Parathyroid adenoma (tissue), 2 donors: ENCODE results near the gene PVALEF.

Experiments used
- H2AFZ ChIP-seq: fragments of 300-600 bp; sonication (generic); one replicate; pipeline ENCODE4 v1.7.0; 2017; ENCODE audit warnings: antibody characterized with exemption, mild to moderate bottlenecking
- H3K27ac ChIP-seq: fragments of 300-600 bp; sonication (generic); one replicate; pipeline ENCODE4 v1.7.0; 2017
- H3K27me3 ChIP-seq: fragments of 300-600 bp; sonication (generic); one replicate; pipeline ENCODE4 v1.7.0; 2017; ENCODE audit warnings: low read length; ENCODE audit not compliant: control insufficient read depth, insufficient read depth
- H3K36me3 ChIP-seq: fragments of 300-600 bp; sonication (generic); one replicate; pipeline ENCODE4 v1.7.0; 2017; ENCODE audit warnings: low read length; ENCODE audit not compliant: control insufficient read depth, insufficient read depth
- H3K4me1 ChIP-seq: fragments of 300-600 bp; sonication (generic); one replicate; pipeline ENCODE4 v1.7.0; 2017; ENCODE audit warnings: control low read depth
- H3K4me2 ChIP-seq: fragments of 300-600 bp; sonication (generic); one replicate; pipeline ENCODE4 v1.7.0; 2017; ENCODE audit warnings: low read length
- H3K4me3 ChIP-seq: fragments of 300-600 bp; sonication (generic); one replicate; pipeline ENCODE4 v1.7.0; 2017; ENCODE audit warnings: low read depth, low read length
- H3K79me2 ChIP-seq: fragments of 300-600 bp; sonication (generic); one replicate; pipeline ENCODE4 v1.7.0; 2017; ENCODE audit warnings: control low read depth
- H3K9ac ChIP-seq: fragments of 300-600 bp; sonication (generic); one replicate; pipeline ENCODE4 v1.7.0; 2017; ENCODE audit warnings: mild to moderate bottlenecking
- H3K9me3 ChIP-seq: fragments of 300-600 bp; sonication (generic); one replicate; pipeline ENCODE4 v1.7.0; 2017; ENCODE audit warnings: low read length; ENCODE audit not compliant: control insufficient read depth
- TF ChIP-seq, protein P1 (sequence below): fragments of 300-600 bp; sonication (generic); IDR thresholded peaks from one replicate; pipeline ENCODE4 v1.7.0; 2017; ENCODE audit warnings: antibody characterized with exemption, mild to moderate bottlenecking
- donor health status: primary hyperparathyroidism.

The PVALEF gene

DNA sequence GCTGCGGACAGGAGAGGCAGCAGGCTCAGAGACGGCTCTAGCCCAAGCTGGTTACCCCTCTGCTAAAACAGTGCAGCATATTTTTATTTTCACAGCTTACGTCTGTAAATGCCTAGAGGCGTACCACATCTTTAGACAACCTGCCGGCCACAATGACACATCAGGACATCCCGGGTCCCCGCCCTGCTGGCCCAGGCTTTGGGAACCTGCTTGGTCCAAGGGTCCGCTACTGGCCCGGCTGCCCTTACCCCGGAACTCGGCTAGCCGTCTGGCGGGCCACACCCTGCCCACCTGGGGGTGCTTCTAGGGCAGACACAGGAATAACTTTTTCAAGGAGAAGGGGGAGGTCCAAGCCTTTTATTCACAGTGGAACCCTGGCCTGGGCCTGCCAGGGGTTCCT lies 53.2 kb downstream of the PVALEF start:
- H3K4me1 ChIP-seq, result peaks cover 4% of the 10 kb centered on the region
- H3K4me2 ChIP-seq, result no peak overlapping the region
- H3K36me3 ChIP-seq, result no peaks in the 10 kb centered on the region
- no peaks in the 10 kb centered on the region for H3K9me3 ChIP-seq
- no peaks in the 10 kb centered on the region for H3K27me3 ChIP-seq
- H2AFZ ChIP-seq, result no peak overlapping the region
- no peak overlapping the region for H3K9ac ChIP-seq
- TF ChIP-seq, protein P1, sequence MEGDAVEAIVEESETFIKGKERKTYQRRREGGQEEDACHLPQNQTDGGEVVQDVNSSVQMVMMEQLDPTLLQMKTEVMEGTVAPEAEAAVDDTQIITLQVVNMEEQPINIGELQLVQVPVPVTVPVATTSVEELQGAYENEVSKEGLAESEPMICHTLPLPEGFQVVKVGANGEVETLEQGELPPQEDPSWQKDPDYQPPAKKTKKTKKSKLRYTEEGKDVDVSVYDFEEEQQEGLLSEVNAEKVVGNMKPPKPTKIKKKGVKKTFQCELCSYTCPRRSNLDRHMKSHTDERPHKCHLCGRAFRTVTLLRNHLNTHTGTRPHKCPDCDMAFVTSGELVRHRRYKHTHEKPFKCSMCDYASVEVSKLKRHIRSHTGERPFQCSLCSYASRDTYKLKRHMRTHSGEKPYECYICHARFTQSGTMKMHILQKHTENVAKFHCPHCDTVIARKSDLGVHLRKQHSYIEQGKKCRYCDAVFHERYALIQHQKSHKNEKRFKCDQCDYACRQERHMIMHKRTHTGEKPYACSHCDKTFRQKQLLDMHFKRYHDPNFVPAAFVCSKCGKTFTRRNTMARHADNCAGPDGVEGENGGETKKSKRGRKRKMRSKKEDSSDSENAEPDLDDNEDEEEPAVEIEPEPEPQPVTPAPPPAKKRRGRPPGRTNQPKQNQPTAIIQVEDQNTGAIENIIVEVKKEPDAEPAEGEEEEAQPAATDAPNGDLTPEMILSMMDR, result no peak
- peaks cover 11% of the 10 kb centered on the region for H3K79me2 ChIP-seq
- H3K27ac ChIP-seq, result no peak overlapping the region
- H3K4me3 ChIP-seq, result no peak overlapping the region

DNA sequence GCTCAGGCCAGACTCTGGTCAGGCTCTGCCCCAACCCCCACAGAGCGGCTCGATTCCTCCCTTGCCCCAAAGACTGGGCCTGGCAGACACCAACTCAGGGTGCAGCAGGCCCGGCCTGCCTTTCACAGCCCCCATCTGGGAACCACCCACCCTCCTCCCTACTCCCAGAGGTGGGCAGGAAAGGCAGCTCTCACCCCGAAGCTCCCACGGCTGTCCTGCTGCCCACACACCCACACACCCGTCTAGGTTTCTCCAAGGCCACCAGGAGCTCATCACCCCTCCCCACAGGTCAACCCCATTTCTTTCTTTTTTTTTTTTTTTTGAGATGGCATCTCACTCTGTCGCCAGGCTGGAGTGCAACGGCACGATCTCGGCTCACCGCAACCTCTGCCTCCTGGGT lies 53.7 kb downstream of the PVALEF start:
- Histone ChIP-seq H3K79me2 (peaks cover 11% of the 10 kb centered on the region), H3K4me2 (no peak overlapping the region), H3K27me3 (no peaks in the 10 kb centered on the region), H3K36me3 (no peaks in the 10 kb centered on the region), H3K27ac (no peak overlapping the region), H2AFZ (no peak overlapping the region), H3K9me3 (no peaks in the 10 kb centered on the region), H3K4me3 (no peak overlapping the region), H3K4me1 (peaks cover 4% of the 10 kb centered on the region), H3K9ac (no peak overlapping the region)
- TF ChIP-seq, protein P1, result no peak

DNA sequence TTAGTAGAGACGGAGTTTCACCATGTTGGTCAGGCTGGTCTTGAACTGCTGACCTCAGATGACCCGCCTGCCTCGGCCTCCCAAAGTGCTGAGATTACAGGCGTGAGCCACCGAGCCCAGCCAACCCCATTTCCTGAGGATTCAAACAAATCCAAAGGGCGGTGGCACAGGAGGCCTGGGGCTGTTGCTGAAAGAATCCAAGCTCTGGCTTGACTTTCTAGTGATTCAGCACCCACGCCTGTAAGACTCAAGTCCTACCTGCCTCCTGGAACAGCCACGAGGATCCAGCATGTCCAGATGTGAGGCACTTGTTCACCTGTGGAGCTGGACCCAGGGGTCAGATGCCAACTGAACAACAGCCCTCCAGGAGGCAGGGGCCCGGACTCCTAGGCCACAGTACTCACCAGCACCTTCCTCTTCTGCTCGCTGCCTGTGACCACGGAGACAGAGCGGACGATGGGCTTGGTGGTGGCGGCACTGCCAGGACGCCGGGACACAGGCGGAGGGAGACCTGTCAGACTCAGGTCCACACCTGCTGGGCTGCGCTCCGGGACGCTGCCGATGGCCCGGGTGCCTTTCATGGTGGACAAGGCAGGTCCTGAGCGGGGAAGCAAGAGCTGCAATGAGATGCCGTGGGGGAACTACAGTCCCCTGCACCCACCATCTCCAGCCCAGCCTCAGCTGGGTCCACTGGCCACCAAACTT lies 54.3 kb downstream of the PVALEF start:
- H3K9me3 ChIP-seq, result no peaks in the 10 kb centered on the region
- H3K4me1 ChIP-seq, result peaks cover 4% of the 10 kb centered on the region
- H3K4me2 ChIP-seq, result no peak overlapping the region
- H3K79me2 ChIP-seq, result peaks cover 11% of the 10 kb centered on the region
- TF ChIP-seq, protein P1, result no peak
- no peaks in the 10 kb centered on the region for H3K27me3 ChIP-seq
- H3K27ac ChIP-seq, result no peak overlapping the region
- no peaks in the 10 kb centered on the region for H3K36me3 ChIP-seq
- no peak overlapping the region for H2AFZ ChIP-seq
- H3K9ac ChIP-seq, result no peak overlapping the region
- H3K4me3 ChIP-seq, result no peak overlapping the region

DNA sequence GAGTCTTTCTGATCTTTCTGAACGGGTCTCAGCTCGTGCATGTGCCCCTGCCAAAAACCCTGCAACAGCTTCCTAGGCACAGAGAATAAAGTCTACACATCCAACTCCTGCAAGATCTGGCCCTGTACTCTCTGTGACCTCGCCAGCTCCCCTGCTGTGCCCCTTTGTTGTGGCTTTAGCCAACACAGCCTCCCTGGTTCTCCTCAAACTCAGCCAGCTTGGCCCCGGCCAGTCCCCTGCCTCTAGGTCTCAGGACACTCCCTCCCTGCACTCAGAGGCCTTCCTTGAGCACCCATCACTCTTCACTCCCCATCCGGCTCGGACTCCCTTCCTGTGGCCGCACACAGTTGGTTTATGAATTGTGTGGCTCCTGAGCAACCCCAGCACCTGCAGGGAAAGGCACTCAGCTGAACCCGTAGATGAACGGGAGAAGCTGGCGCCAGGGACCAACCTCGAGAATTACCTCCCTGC lies 56.1 kb downstream of the PVALEF start:
- peak overlapping the region; percentile 80 for H2AFZ ChIP-seq
- peak overlapping the region; percentile 80 for H3K4me3 ChIP-seq
- H3K27me3 ChIP-seq, result no peaks in the 10 kb centered on the region
- no peak overlapping the region for H3K9ac ChIP-seq
- peak overlapping the region; percentile 95 for H3K4me2 ChIP-seq
- no peaks in the 10 kb centered on the region for H3K9me3 ChIP-seq
- peaks cover 4% of the 10 kb centered on the region for H3K4me1 ChIP-seq
- no peak overlapping the region for H3K27ac ChIP-seq
- TF ChIP-seq, protein P1, result no peak
- no peaks in the 10 kb centered on the region for H3K36me3 ChIP-seq
- peaks cover 11% of the 10 kb centered on the region for H3K79me2 ChIP-seq
